GM23338 (cell line): ENCODE results near the gene MRFAP1. TPM values are rescaled to one million over a fixed set of nuclear protein-coding genes. Genes with fewer than 3 reads are reported as not detected.

Experiments used
- ATAC-seq: fragments of 200-7000 bp; cut with Tn5 transposase; 3 replicates; pipeline ENCODE4 v1.9.1; 2020
- DNase-seq: peaks from one replicate; pipeline ENCODE4 v3.0.0-alpha.2; 2015; ENCODE audit warnings: low spot score
- H2AFZ ChIP-seq: fragments of 200-600 bp; sonication (generic); 2 replicates; pipeline ENCODE4 v1.8.0; 2016; ENCODE audit warnings: antibody characterized with exemption, mild to moderate bottlenecking, moderate library complexity
- H3F3A ChIP-seq: fragments of 200-600 bp; sonication (generic); replicated peaks from 2 replicates; pipeline ENCODE4 v1.8.0; 2017; ENCODE audit warnings: antibody characterized with exemption, mixed run types, low read depth
- H3K27ac ChIP-seq: fragments of 200-600 bp; sonication (generic); 2 replicates; pipeline ENCODE4 v1.6.1; 2016; ENCODE audit warnings: low read depth
- H3K27me3 ChIP-seq: fragments of 200-600 bp; sonication (generic); 2 replicates; pipeline ENCODE4 v1.8.0; 2016; ENCODE audit warnings: mild to moderate bottlenecking, mixed run types, moderate library complexity; ENCODE audit not compliant: insufficient read depth
- H3K36me3 ChIP-seq: fragments of 200-600 bp; sonication (generic); 2 replicates; pipeline ENCODE4 v1.8.0; 2016; ENCODE audit warnings: mild to moderate bottlenecking; ENCODE audit not compliant: insufficient read depth
- H3K4me1 ChIP-seq: fragments of 200-600 bp; sonication (generic); 2 replicates; pipeline ENCODE4 v1.8.0; 2016; ENCODE audit warnings: mild to moderate bottlenecking, moderate library complexity; ENCODE audit not compliant: insufficient read depth
- H3K4me2 ChIP-seq: fragments of 200-600 bp; sonication (generic); 2 replicates; pipeline ENCODE4 v1.7.1; 2017; ENCODE audit warnings: mixed run types
- H3K4me3 ChIP-seq: fragments of 200-600 bp; sonication (generic); 2 replicates; pipeline ENCODE4 v1.6.1; 2016; ENCODE audit warnings: mixed run types
- H3K79me2 ChIP-seq: fragments of 200-600 bp; sonication (generic); replicated peaks from 2 replicates; pipeline ENCODE4 v1.8.0; 2017; ENCODE audit warnings: mild to moderate bottlenecking; ENCODE audit not compliant: insufficient read depth
- H3K9me2 ChIP-seq: fragments of 200-600 bp; sonication (generic); 2 replicates; pipeline ENCODE4 v1.8.0; 2017; ENCODE audit not compliant: insufficient read depth
- H4K20me1 ChIP-seq: fragments of 200-600 bp; sonication (generic); replicated peaks from 2 replicates; pipeline ENCODE4 v1.8.0; 2017; ENCODE audit warnings: mild to moderate bottlenecking; ENCODE audit not compliant: insufficient read depth
- H3K27ac Mint-ChIP-seq: 2 replicates; pipeline ENCODE4 v1.8.0; 2020; ENCODE audit warnings: inconsistent platforms, mild to moderate bottlenecking, moderate library complexity, mixed read lengths
- H3K27me3 Mint-ChIP-seq: 3 replicates; pipeline ENCODE4 v1.8.0; 2022; ENCODE audit warnings: low read depth, mild to moderate bottlenecking, moderate library complexity, mixed read lengths, inconsistent platforms; ENCODE audit not compliant: insufficient read depth, poor library complexity
- H3K36me3 Mint-ChIP-seq: 3 replicates; pipeline ENCODE4 v1.8.0; 2021; ENCODE audit warnings: low read depth, mild to moderate bottlenecking, inconsistent platforms, moderate library complexity, mixed read lengths
- H3K4me1 Mint-ChIP-seq: 3 replicates; pipeline ENCODE4 v1.8.0; 2020; ENCODE audit warnings: mild to moderate bottlenecking, inconsistent platforms, mixed read lengths
- H3K4me3 Mint-ChIP-seq: 3 replicates; pipeline ENCODE4 v1.8.0; 2021; ENCODE audit warnings: moderate library complexity, mild to moderate bottlenecking, inconsistent platforms, mixed read lengths
- H3K9me3 Mint-ChIP-seq: 3 replicates; pipeline ENCODE4 v1.8.0; 2020; ENCODE audit warnings: moderate library complexity, mild to moderate bottlenecking, inconsistent platforms, mixed read lengths
- CTCF ChIP-seq, 2 experiments: fragments of 200-600 bp in 1 of 2; sonication (generic) in 1 of 2; conservative IDR thresholded peaks; 2 replicates each; pipeline versions ENCODE4 v1.5.1 to v1.6.1; 2016 to 2017; ENCODE audit warnings: antibody characterized with exemption in 2 of 2, low read depth in 2 of 2, mild to moderate bottlenecking in 2 of 2, moderate library complexity in 1 of 2
- ETS1 ChIP-seq: IDR thresholded peaks from 2 replicates; pipeline ENCODE4 v1.6.1; 2016; ENCODE audit warnings: antibody characterized with exemption
- EZH2 ChIP-seq: fragments of 200-600 bp; sonication (generic); IDR thresholded peaks from one replicate; pipeline ENCODE4 v1.8.0; 2017; ENCODE audit warnings: antibody characterized with exemption, mild to moderate bottlenecking, low read depth; ENCODE audit not compliant: unreplicated experiment
- EZH2phosphoT487 ChIP-seq: fragments of 200-600 bp; sonication (generic); IDR thresholded peaks from one replicate; pipeline ENCODE4 v1.8.1; 2018; ENCODE audit warnings: antibody characterized with exemption; ENCODE audit not compliant: unreplicated experiment
- NANOG ChIP-seq: IDR thresholded peaks from 2 replicates; pipeline ENCODE4 v1.6.1; 2016; ENCODE audit warnings: antibody characterized with exemption, borderline replicate concordance
- POLR2AphosphoS5 ChIP-seq: IDR thresholded peaks from 2 replicates; pipeline ENCODE4 v1.6.1; 2016; ENCODE audit warnings: antibody characterized with exemption, low read depth
- REST ChIP-seq: IDR thresholded peaks from one replicate; pipeline ENCODE4 v1.6.1; 2018; ENCODE audit warnings: antibody characterized with exemption; ENCODE audit not compliant: unreplicated experiment
- STAT1 ChIP-seq: IDR thresholded peaks from one replicate; pipeline ENCODE4 v1.6.1; 2016; ENCODE audit warnings: antibody characterized with exemption; ENCODE audit not compliant: unreplicated experiment
- ZNF462 ChIP-seq: fragments of 250-450 bp; sonication (Bioruptor Pico); IDR thresholded peaks from 2 replicates; pipeline ENCODE4 v1.5.0; 2020; ENCODE audit warnings: mild to moderate bottlenecking, moderate library complexity
- polyA plus RNA-seq: library from polyadenylated mRNA; unstranded; fragments of >200 nt; fragmentation: Nextera tagmentation; extraction: Ambion mirVana; gene quantifications from 2 replicates; pipeline ENCODE4 v1.2.1, GENCODE V29; 2016
- total RNA-seq: library from RNA; depleted of rRNA; stranded (reverse); fragments of >200 nt; shearing (Covaris generic); gene quantifications from 2 replicates; pipeline ENCODE4 v1.2.3, GENCODE V29; 2014

The MRFAP1 gene
- total and polyA plus RNA-seq, 2 experiments from 2014 or later, result 154 to 288 TPM

GRCh38 chr4:6621556-6621927 lies 18.9 kb upstream of the MRFAP1 start:
- DNase-seq (no peak), ATAC-seq (no peak)
- H3K4me1 ChIP-seq, result no peaks in the 10 kb centered on the region
- peaks cover 4% of the 10 kb centered on the region; the same call in 2 of the 3 replicates for H3K4me1 Mint-ChIP-seq
- no peak overlapping the region for H3K27ac Mint-ChIP-seq
- H3K36me3 ChIP-seq, result no peaks in the 10 kb centered on the region
- H3K9me3 Mint-ChIP-seq, result no peaks in the 10 kb centered on the region
- no peak overlapping the region for H3K27ac ChIP-seq
- H3K4me3 ChIP-seq, result no peak overlapping the region
- no peak overlapping the region for H2AFZ ChIP-seq
- no peak overlapping the region for H3K4me3 Mint-ChIP-seq
- H3K27me3 ChIP-seq, result no peaks in the 10 kb centered on the region
- no peaks in the 10 kb centered on the region for H3F3A ChIP-seq
- H3K9me2 ChIP-seq, result no peaks in the 10 kb centered on the region
- 0 out of 3 replicates have a peak, but pooled peaks cover 4% of the 10 kb centered on the region for H3K36me3 Mint-ChIP-seq
- TF ChIP-seq ETS1 (no peak), ZNF462 (CRISPR knock-in tag) (no peak), NANOG (no peak), EZH2 (no peak), EZH2phosphoT487 (no peak), STAT1 (no peak), POLR2AphosphoS5 (no peak), CTCF (conservative IDR thresholded peaks at IDR 0.05; ENCODE audit: low read depth in 2 of 2) (no peak), REST (no peak)
- no peaks in the 10 kb centered on the region for H3K79me2 ChIP-seq
- H3K4me2 ChIP-seq, result no peak overlapping the region
- H4K20me1 ChIP-seq, result no peaks in the 10 kb centered on the region
- H3K27me3 Mint-ChIP-seq, result peaks cover 17% of the 10 kb centered on the region
